H1 (cell line): ENCODE data around the gene SYNRG.
"Not testable (repeated sequence)": the region's sequence is repeated elsewhere in the genome, so short reads cannot be mapped to it uniquely, and the experiment has no call there.

Experiments
- CTCF ChIP-seq, 3 experiments: IDR thresholded peaks; 1 replicate in 2 of 3; 2 replicates in 1 of 3; pipeline versions ENCODE4 v1.5.1 to v1.6.1; 2011; ENCODE audit warnings: low read length in 3 of 3, mild to moderate bottlenecking in 3 of 3, inconsistent platforms in 2 of 3, low read depth in 1 of 3, moderate library complexity in 1 of 3; ENCODE audit not compliant: insufficient read depth in 1 of 3; ENCODE audit errors: control extremely low read depth in 1 of 3
- POLR2A ChIP-seq, 2 experiments: IDR thresholded peaks; 1 replicate in 1 of 2; 2 replicates in 1 of 2; pipeline ENCODE4 v1.6.1; 2011; ENCODE audit warnings: low read depth in 2 of 2, low read length in 2 of 2, mild to moderate bottlenecking in 2 of 2; ENCODE audit errors: control extremely low read depth in 1 of 2
- SRF ChIP-seq: IDR thresholded peaks from 2 replicates; pipeline ENCODE4 v1.6.1; 2011; ENCODE audit warnings: mild to moderate bottlenecking, low read depth, low read length, moderate library complexity

- TF ChIP-seq POLR2A (IDR thresholded peaks at IDR 0.05; ENCODE audit: control extremely low read depth in 1 of 2, low read depth in 2 of 2, low read length in 2 of 2); CTCF (IDR thresholded peaks at IDR 0.05; ENCODE audit: control extremely low read depth in 1 of 3, insufficient read depth in 1 of 3, low read depth in 1 of 3, low read length in 3 of 3); SRF: not testable (repeated sequence)
Measured at GRCh38 chr17:37511642-37512041, 97.6 kb downstream of the SYNRG start.
